Measurements from ENCODE around the gene MPL.

Gene MPL

GRCh38 chr1:43337588-43337987, at the start of gene MPL:
TSS of gene MPL (plus strand) at chr1:43337818. CDS start at chr1:43337849, 31 bp downstream.
- TF ChIP-seq CTCF (conservative IDR thresholded peaks at IDR 0.05; ENCODE audit: control insufficient read depth, insufficient read depth, low read depth, low read length) = no peak
- no peak for DNase-seq (ENCODE audit: low read depth)
- H3K4me3 ChIP-seq (ENCODE audit: control insufficient read depth, low read depth, low read length) = no peak within 1 kb of the TSS

- DNase-seq (ENCODE audit: low read depth) = no peak
- H3K4me3 ChIP-seq (ENCODE audit: control insufficient read depth, low read depth, low read length) = no peak overlapping the region
- TF ChIP-seq CTCF (conservative IDR thresholded peaks at IDR 0.05; ENCODE audit: control insufficient read depth, insufficient read depth, low read depth, low read length) = no peak
These were observed 49.4 kb upstream of the MPL start for GRCh38 chr1:43288058-43288784.

GRCh38 chr1:43288785-43289706, 48.6 kb upstream of the MPL start:
- TF ChIP-seq CTCF (conservative IDR thresholded peaks at IDR 0.05; ENCODE audit: control insufficient read depth, insufficient read depth, low read depth, low read length) = no peak
- no peak for DNase-seq (ENCODE audit: low read depth)
- no peak overlapping the region for H3K4me3 ChIP-seq (ENCODE audit: control insufficient read depth, low read depth, low read length)

GRCh38 chr1:43292216-43292615, 45.4 kb upstream of the MPL start:
- no peak for TF ChIP-seq CTCF (conservative IDR thresholded peaks at IDR 0.05; ENCODE audit: control insufficient read depth, insufficient read depth, low read depth, low read length)
- no peak overlapping the region for H3K4me3 ChIP-seq (ENCODE audit: control insufficient read depth, low read depth, low read length)
- DNase-seq (ENCODE audit: low read depth) = no peak

GRCh38 chr1:43292679-43293078, 44.9 kb upstream of the MPL start:
- H3K4me3 ChIP-seq (ENCODE audit: control insufficient read depth, low read depth, low read length) = no peak overlapping the region
- no peak for DNase-seq (ENCODE audit: low read depth)
- TF ChIP-seq CTCF (conservative IDR thresholded peaks at IDR 0.05; ENCODE audit: control insufficient read depth, insufficient read depth, low read depth, low read length) = no peak

- no peak for TF ChIP-seq CTCF (conservative IDR thresholded peaks at IDR 0.05; ENCODE audit: control insufficient read depth, insufficient read depth, low read depth, low read length)
- DNase-seq (ENCODE audit: low read depth) = no peak
- no peak overlapping the region for H3K4me3 ChIP-seq (ENCODE audit: control insufficient read depth, low read depth, low read length)
These were observed 44.4 kb upstream of the MPL start for GRCh38 chr1:43293176-43293575.

Measured in fibroblast of mammary gland (primary cell).